Measurements from ENCODE around the gene VGLL3. TPM values are rescaled to one million over a fixed set of nuclear protein-coding genes. Genes with fewer than 3 reads are reported as not detected.
A peak's percentile ranks its signal among the peaks of the same experiment; 100 is the strongest.

Gene VGLL3
- total and polyA plus RNA-seq, 3 donors from 2014 or later, result 8.3 to 27.6 (median 14.3) TPM

DNA sequence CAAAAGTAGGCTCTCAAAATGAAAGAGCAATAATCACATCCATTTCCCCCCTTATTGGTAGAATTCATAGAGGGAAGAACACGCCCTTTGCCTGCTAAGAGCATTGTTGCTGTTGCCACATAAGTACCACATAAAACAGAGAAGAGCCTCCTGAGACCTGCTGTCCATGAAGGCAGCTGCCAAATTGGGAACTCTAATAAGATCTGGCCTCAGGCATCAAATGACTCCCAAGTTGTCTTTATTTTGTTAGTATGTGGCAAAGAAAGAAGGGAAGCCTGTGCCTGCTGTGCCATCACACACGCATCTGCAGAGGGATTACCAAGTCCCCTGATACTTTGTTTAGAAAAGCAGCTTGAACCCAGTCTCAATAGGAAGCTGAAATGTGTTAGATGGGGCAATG, 23.9 kb downstream of the VGLL3 start:
- no peak for DNase-seq
- peak overlapping the region in 1 of 2 donors; percentile 18 for H3K27ac ChIP-seq
- no peaks in the 10 kb centered on the region for H3K27me3 ChIP-seq
- H3K4me1 ChIP-seq, result no peaks in the 10 kb centered on the region
- no peaks in the 10 kb centered on the region for H3K36me3 ChIP-seq (ENCODE audit: low read depth, missing control alignments)
- TF ChIP-seq POLR2A (IDR thresholded peaks at IDR 0.05), result no peak
- TF ChIP-seq, protein P1, sequence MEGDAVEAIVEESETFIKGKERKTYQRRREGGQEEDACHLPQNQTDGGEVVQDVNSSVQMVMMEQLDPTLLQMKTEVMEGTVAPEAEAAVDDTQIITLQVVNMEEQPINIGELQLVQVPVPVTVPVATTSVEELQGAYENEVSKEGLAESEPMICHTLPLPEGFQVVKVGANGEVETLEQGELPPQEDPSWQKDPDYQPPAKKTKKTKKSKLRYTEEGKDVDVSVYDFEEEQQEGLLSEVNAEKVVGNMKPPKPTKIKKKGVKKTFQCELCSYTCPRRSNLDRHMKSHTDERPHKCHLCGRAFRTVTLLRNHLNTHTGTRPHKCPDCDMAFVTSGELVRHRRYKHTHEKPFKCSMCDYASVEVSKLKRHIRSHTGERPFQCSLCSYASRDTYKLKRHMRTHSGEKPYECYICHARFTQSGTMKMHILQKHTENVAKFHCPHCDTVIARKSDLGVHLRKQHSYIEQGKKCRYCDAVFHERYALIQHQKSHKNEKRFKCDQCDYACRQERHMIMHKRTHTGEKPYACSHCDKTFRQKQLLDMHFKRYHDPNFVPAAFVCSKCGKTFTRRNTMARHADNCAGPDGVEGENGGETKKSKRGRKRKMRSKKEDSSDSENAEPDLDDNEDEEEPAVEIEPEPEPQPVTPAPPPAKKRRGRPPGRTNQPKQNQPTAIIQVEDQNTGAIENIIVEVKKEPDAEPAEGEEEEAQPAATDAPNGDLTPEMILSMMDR (IDR thresholded peaks at IDR 0.05), result no peak
- H3K9me3 ChIP-seq, result no peaks in the 10 kb centered on the region
- H3K4me3 ChIP-seq, result no peak overlapping the region
- intact Hi-C loops (cut with DNase I; ENCODE audit: low total_unique reads), result no loop called here
- 83 to 85% methylated on average over 2 of the region's 2 CpGs for whole genome bisulfite sequencing, 2 donors

DNA sequence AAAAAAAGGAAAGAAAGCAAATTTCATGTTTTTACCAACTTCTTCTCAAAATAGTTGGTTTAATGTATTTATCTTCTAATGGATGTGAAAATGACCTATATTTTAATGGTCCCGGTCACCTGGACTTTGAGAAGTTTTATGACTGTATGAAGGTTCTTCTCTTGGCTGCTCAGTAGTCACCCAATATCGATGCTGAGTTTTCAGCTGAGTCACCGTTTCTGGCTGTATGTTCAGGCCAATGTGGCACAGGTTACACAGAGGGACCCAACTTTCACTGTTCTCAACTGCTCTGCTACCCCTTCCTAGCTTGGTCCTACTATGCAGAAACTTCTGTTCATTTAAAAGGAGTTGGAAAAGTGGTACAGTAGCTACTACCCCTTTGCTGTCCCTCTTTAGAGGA, 25.8 kb downstream of the VGLL3 start:
- Histone ChIP-seq H3K9me3 (no peaks in the 10 kb centered on the region), H3K36me3 (ENCODE audit: low read depth, missing control alignments) (no peaks in the 10 kb centered on the region), H3K4me1 (no peaks in the 10 kb centered on the region), H3K27me3 (no peaks in the 10 kb centered on the region), H3K27ac (peak overlapping the region in 1 of 2 donors; percentile 63), H3K4me3 (no peak overlapping the region)
- 94 to 97% methylated on average over 3 of the region's 3 CpGs for WGBS, 2 donors
- intact Hi-C loops (cut with DNase I; ENCODE audit: low total_unique reads), result no loop called here
- TF ChIP-seq, protein P1 (IDR thresholded peaks at IDR 0.05), result no peak
- no peak for TF ChIP-seq POLR2A (IDR thresholded peaks at IDR 0.05)
- no peak for DNase-seq

DNA sequence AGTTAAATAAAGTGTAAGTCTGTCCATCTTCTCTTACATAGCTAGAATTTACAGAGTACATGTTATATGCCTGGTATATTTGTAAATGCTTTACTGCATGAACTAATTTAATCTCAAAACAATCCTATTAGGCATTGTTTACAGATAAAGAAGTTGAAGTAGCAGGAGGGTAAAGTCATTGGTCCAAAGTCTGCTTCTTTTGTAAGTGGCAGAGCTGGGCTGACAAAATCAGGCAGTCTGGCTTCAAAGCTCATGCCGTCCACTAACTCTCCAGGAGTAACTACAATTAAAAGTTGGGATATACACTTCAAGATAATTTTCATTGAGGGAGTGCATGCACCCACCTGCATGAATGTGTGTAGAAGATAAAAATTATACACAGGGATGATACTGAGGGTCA, 27.3 kb downstream of the VGLL3 start:
- H3K27me3 ChIP-seq, result no peaks in the 10 kb centered on the region
- no peaks in the 10 kb centered on the region for H3K9me3 ChIP-seq
- H3K4me1 ChIP-seq, result no peaks in the 10 kb centered on the region
- no peak overlapping the region for H3K4me3 ChIP-seq
- H3K36me3 ChIP-seq (ENCODE audit: low read depth, missing control alignments), result no peaks in the 10 kb centered on the region
- intact Hi-C loops (cut with DNase I; ENCODE audit: low total_unique reads), result no loop called here
- H3K27ac ChIP-seq, result no peak overlapping the region
- TF ChIP-seq, protein P1 (IDR thresholded peaks at IDR 0.05), result no peak
- no peak for TF ChIP-seq POLR2A (IDR thresholded peaks at IDR 0.05)
- DNase-seq, result no peak
- WGBS, 2 donors, result 95 to 96% methylated on average over 1 of the region's 1 CpG

DNA sequence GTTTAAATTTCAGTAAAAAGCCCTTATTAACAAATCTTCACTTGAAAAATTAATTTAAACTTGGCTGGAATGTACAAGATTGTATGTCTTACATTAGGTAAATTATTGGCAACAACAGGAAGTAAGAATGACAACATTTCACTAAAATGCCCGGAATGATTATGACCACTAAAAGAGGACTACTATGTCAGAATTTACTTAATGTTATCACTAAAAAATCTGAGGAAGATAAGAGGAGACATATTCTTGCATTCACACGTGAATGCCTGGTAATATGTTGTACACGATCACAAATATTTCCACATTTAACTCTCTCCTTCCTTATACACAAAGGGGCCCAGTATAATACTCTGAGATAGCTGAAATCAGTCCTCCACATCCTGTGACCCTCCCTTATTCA, 29.7 kb downstream of the VGLL3 start:
- intact Hi-C loops (cut with DNase I; ENCODE audit: low total_unique reads), result no loop called here
- Histone ChIP-seq H3K4me1 (no peaks in the 10 kb centered on the region), H3K27ac (no peak overlapping the region), H3K4me3 (no peak overlapping the region), H3K36me3 (ENCODE audit: low read depth, missing control alignments) (no peaks in the 10 kb centered on the region), H3K9me3 (no peaks in the 10 kb centered on the region), H3K27me3 (no peaks in the 10 kb centered on the region)
- DNase-seq, result no peak
- TF ChIP-seq POLR2A (IDR thresholded peaks at IDR 0.05), result no peak
- TF ChIP-seq, protein P1 (IDR thresholded peaks at IDR 0.05), result no peak
- 54 to 56% methylated on average over 3 of the region's 3 CpGs for WGBS, 2 donors

DNA sequence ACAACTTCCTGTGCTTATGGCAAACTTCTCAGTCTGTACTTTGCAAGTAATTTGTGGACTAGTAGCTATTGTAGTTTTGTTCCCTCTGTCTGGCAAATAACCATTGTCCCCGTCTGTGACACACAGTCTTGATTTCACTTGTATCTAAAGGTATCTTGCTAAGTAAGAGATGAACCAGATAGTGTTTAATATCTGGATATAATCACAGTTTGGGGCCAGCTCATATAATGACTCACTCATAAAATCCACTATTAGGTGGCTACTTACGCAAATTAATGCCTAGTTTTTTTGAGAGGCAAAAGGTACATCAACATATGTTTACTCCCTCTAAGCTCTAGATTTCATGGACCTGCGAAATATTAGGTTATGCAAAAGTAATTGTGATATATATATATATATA, 30.4 kb downstream of the VGLL3 start:
- H3K9me3 ChIP-seq, result no peaks in the 10 kb centered on the region
- no peak overlapping the region for H3K27ac ChIP-seq
- no peaks in the 10 kb centered on the region for H3K27me3 ChIP-seq
- intact Hi-C loops (cut with DNase I; ENCODE audit: low total_unique reads), result no loop called here
- DNase-seq, result no peak
- 80 to 83% methylated on average over 3 of the region's 3 CpGs for WGBS, 2 donors
- no peaks in the 10 kb centered on the region for H3K36me3 ChIP-seq (ENCODE audit: low read depth, missing control alignments)
- no peaks in the 10 kb centered on the region for H3K4me1 ChIP-seq
- no peak for TF ChIP-seq POLR2A (IDR thresholded peaks at IDR 0.05)
- TF ChIP-seq, protein P1 (IDR thresholded peaks at IDR 0.05), result no peak
- H3K4me3 ChIP-seq, result no peak overlapping the region
